ENCODE measurements around the gene LPAR2.

DNA sequence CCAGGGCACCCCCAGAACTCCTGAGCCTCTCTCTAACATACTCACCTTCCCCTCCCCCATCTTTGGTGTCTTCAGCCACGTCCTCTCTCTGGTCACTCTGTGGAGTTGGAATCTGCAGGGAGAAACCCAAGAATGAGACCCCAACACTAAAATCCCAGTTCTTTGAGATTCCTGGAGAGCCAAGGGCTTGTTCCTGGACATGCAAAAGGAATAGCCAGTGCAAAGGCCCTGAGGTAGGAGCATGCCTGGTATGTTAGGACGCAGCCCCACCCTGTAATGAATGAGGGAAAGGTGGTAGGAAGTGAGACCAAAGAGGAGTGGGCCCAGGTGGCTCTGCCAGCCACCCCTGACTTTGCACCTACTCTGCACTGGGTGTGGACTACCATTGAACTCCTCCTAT, 2.4 kb upstream of the LPAR2 start:
- TF ChIP-seq CTCF (IDR thresholded peaks at IDR 0.05): no peak
- no peak for TF ChIP-seq POLR2A (IDR thresholded peaks at IDR 0.05)

Data from gastroesophageal sphincter (tissue), 3 donors.